Umbilical cord (tissue), 2 donors: ENCODE measurements around the gene TASP1. TPM values are rescaled to one million over a fixed set of nuclear protein-coding genes. Genes with fewer than 3 reads are reported as not detected.
A peak's percentile ranks its signal among the peaks of the same experiment; 100 is the strongest.
"Not testable (repeated sequence)": the region's sequence is repeated elsewhere in the genome, so short reads cannot be mapped to it uniquely, and the experiment has no call there.

Experiments used
- DNase-seq: peaks from one replicate; pipeline ENCODE4 v3.0.0-alpha.2; 2015; ENCODE audit warnings: low spot score
- total RNA-seq: library from RNA; depleted of rRNA; stranded (reverse); fragments of >200 nt; gene quantifications from one replicate; pipeline ENCODE4 v1.2.3, GENCODE V29; 2014; ENCODE audit warnings: low replicate concordance; ENCODE audit not compliant: insufficient read depth

The TASP1 gene
- total RNA-seq, 1 donor from 2014 or later: 54.2 TPM

- DNase-seq: no peak
Observed at GRCh38 chr20:13400453-13400852, 238.3 kb downstream of the TASP1 start.

GRCh38 chr20:13397300-13397724 is 241.4 kb downstream of the TASP1 start:
- peak; percentile 55 for DNase-seq

GRCh38 chr20:13396826-13397225 is 241.9 kb downstream of the TASP1 start:
- DNase-seq: no peak

- peak; percentile 71 for DNase-seq
Observed at GRCh38 chr20:13396022-13396421, 242.7 kb downstream of the TASP1 start.

- DNase-seq: no peak
Observed at GRCh38 chr20:13395232-13395631, 243.5 kb downstream of the TASP1 start.

- no peak for DNase-seq
Observed at GRCh38 chr20:13392391-13392790, 246.3 kb downstream of the TASP1 start.

- DNase-seq: no peak
Observed at GRCh38 chr20:13389115-13389514, 249.6 kb downstream of the TASP1 start.

- DNase-seq: no peak
Observed at GRCh38 chr20:13384132-13384531, 254.6 kb downstream of the TASP1 start.

GRCh38 chr20:13382786-13383185 is 255.9 kb downstream of the TASP1 start:
- DNase-seq: no peak

- DNase-seq: not testable (repeated sequence)
Observed at GRCh38 chr20:13380497-13381229, 258.1 kb downstream of the TASP1 start.

GRCh38 chr20:13373400-13373799 is 265.3 kb downstream of the TASP1 start:
- no peak for DNase-seq

GRCh38 chr20:13364278-13365170 is 274.2 kb downstream of the TASP1 start:
- no peak for DNase-seq

- no peak for DNase-seq
Observed at GRCh38 chr20:13363473-13363872, 275.3 kb downstream of the TASP1 start.

GRCh38 chr20:13362165-13362564 is 276.6 kb downstream of the TASP1 start:
- not testable (repeated sequence) for DNase-seq

- not testable (repeated sequence) for DNase-seq
Observed at GRCh38 chr20:13358936-13359335, 279.8 kb downstream of the TASP1 start.

GRCh38 chr20:13357782-13358181 is 280.9 kb downstream of the TASP1 start:
- DNase-seq: not testable (repeated sequence)

GRCh38 chr20:13356591-13356990 is 282.1 kb downstream of the TASP1 start:
- DNase-seq: no peak

- no peak for DNase-seq
Observed at GRCh38 chr20:13355941-13356486, 282.7 kb downstream of the TASP1 start.

- DNase-seq: no peak
Observed at GRCh38 chr20:13355411-13355810, 283.3 kb downstream of the TASP1 start.

- DNase-seq: no peak
Observed at GRCh38 chr20:13353261-13353945, 285.3 kb downstream of the TASP1 start.

GRCh38 chr20:13349235-13349604 is 289.5 kb downstream of the TASP1 start:
- no peak for DNase-seq
